ENCODE results near the gene ITPR2.
"Not testable (repeated sequence)": the region's sequence is repeated elsewhere in the genome, so short reads cannot be mapped to it uniquely, and the experiment has no call there.

The ITPR2 gene

GRCh38 chr12:26310489-26310888, 522.5 kb downstream of the ITPR2 start:
- H3K4ac ChIP-seq (ENCODE audit: low read depth, low read length); H3K4me2 ChIP-seq (ENCODE audit: low read length); H2AK5ac ChIP-seq (ENCODE audit: low read length); H2AFZ ChIP-seq (ENCODE audit: insufficient read depth, low read length, poor library complexity); H3K9ac ChIP-seq (ENCODE audit: low read length); H3K23ac ChIP-seq (ENCODE audit: low read length); H2BK12ac ChIP-seq (ENCODE audit: low read length); H2BK5ac ChIP-seq (ENCODE audit: low read depth, low read length, poor library complexity); DNase-seq; H3K9me3 ChIP-seq (ENCODE audit: insufficient read depth, low read depth, low read length); H4K8ac ChIP-seq (ENCODE audit: low read depth, low read length); H3K4me1 ChIP-seq (ENCODE audit: control insufficient read depth in 1 of 2, insufficient read depth in 2 of 2, low read length in 2 of 2); H3K27me3 ChIP-seq (ENCODE audit: insufficient read depth, low read length); H3K27ac ChIP-seq (ENCODE audit: low read depth, low read length); H4K91ac ChIP-seq (ENCODE audit: low read depth, low read length); H3K36me3 ChIP-seq (ENCODE audit: control insufficient read depth in 1 of 2, insufficient read depth in 2 of 2, low read length in 2 of 2); H3K79me2 ChIP-seq (ENCODE audit: control insufficient read depth, insufficient read depth, low read length, poor library complexity); H3K79me1 ChIP-seq (ENCODE audit: low read length); H3K18ac ChIP-seq (ENCODE audit: low read length); H3K4me3 ChIP-seq (ENCODE audit: low read depth, low read length); H4K12ac ChIP-seq (ENCODE audit: low read depth, low read length); H2BK120ac ChIP-seq (ENCODE audit: insufficient read depth, low read length, poor library complexity); H3K14ac ChIP-seq (ENCODE audit: low read length): not testable (repeated sequence)
- WGBS (ENCODE audit: extremely low coverage, insufficient coverage, insufficient read length) = no CpG with 5 or more reads among the region's 6 CpGs

GRCh38 chr12:26309634-26310033, 523.4 kb downstream of the ITPR2 start:
- H3K14ac ChIP-seq (ENCODE audit: low read length) = no peak overlapping the region
- H2AFZ ChIP-seq (ENCODE audit: insufficient read depth, low read length, poor library complexity) = no peak overlapping the region
- no peak overlapping the region for H2BK5ac ChIP-seq (ENCODE audit: low read depth, low read length, poor library complexity)
- no peak overlapping the region for H3K4me3 ChIP-seq (ENCODE audit: low read depth, low read length)
- H3K9me3 ChIP-seq (ENCODE audit: insufficient read depth, low read depth, low read length) = no peaks in the 10 kb centered on the region
- H3K79me1 ChIP-seq (ENCODE audit: low read length) = no peaks in the 10 kb centered on the region
- H3K23ac ChIP-seq (ENCODE audit: low read length) = no peak overlapping the region
- H3K79me2 ChIP-seq (ENCODE audit: control insufficient read depth, insufficient read depth, low read length, poor library complexity) = no peaks in the 10 kb centered on the region
- H4K12ac ChIP-seq (ENCODE audit: low read depth, low read length) = no peak overlapping the region
- H2BK120ac ChIP-seq (ENCODE audit: insufficient read depth, low read length, poor library complexity) = no peak overlapping the region
- no peaks in the 10 kb centered on the region for H3K36me3 ChIP-seq (ENCODE audit: control insufficient read depth in 1 of 2, insufficient read depth in 2 of 2, low read length in 2 of 2)
- H2BK12ac ChIP-seq (ENCODE audit: low read length) = no peak overlapping the region
- no peak overlapping the region for H3K9ac ChIP-seq (ENCODE audit: low read length)
- DNase-seq = no peak
- no CpG with 5 or more reads among the region's 4 CpGs for WGBS (ENCODE audit: extremely low coverage, insufficient coverage, insufficient read length)
- H3K27ac ChIP-seq (ENCODE audit: low read depth, low read length) = no peak overlapping the region
- H4K91ac ChIP-seq (ENCODE audit: low read depth, low read length) = no peak overlapping the region
- H3K4me2 ChIP-seq (ENCODE audit: low read length) = no peak overlapping the region
- no peaks in the 10 kb centered on the region for H3K4me1 ChIP-seq (ENCODE audit: control insufficient read depth in 1 of 2, insufficient read depth in 2 of 2, low read length in 2 of 2)
- H2AK5ac ChIP-seq (ENCODE audit: low read length) = no peak overlapping the region
- H3K27me3 ChIP-seq (ENCODE audit: insufficient read depth, low read length) = no peaks in the 10 kb centered on the region
- H3K18ac ChIP-seq (ENCODE audit: low read length) = no peak overlapping the region
- H4K8ac ChIP-seq (ENCODE audit: low read depth, low read length) = no peak overlapping the region
- H3K4ac ChIP-seq (ENCODE audit: low read depth, low read length) = no peak overlapping the region

- H3K9ac ChIP-seq (ENCODE audit: low read length) = no peak overlapping the region
- no peak overlapping the region for H3K27ac ChIP-seq (ENCODE audit: low read depth, low read length)
- H3K79me1 ChIP-seq (ENCODE audit: low read length) = peaks cover 5% of the 10 kb centered on the region
- no peak overlapping the region for H2AK5ac ChIP-seq (ENCODE audit: low read length)
- no peaks in the 10 kb centered on the region for H3K9me3 ChIP-seq (ENCODE audit: insufficient read depth, low read depth, low read length)
- no peak overlapping the region for H3K14ac ChIP-seq (ENCODE audit: low read length)
- H4K8ac ChIP-seq (ENCODE audit: low read depth, low read length) = no peak overlapping the region
- no peak overlapping the region for H3K4ac ChIP-seq (ENCODE audit: low read depth, low read length)
- no peak overlapping the region for H3K4me2 ChIP-seq (ENCODE audit: low read length)
- peaks cover 5 to 6% of the 10 kb centered on the region in 2 experiments for H3K4me1 ChIP-seq (ENCODE audit: control insufficient read depth in 1 of 2, insufficient read depth in 2 of 2, low read length in 2 of 2)
- H2BK5ac ChIP-seq (ENCODE audit: low read depth, low read length, poor library complexity) = no peak overlapping the region
- WGBS (ENCODE audit: extremely low coverage, insufficient coverage, insufficient read length) = no CpG with 5 or more reads among the region's 2 CpGs
- no peak overlapping the region for H3K18ac ChIP-seq (ENCODE audit: low read length)
- no peaks in the 10 kb centered on the region for H3K79me2 ChIP-seq (ENCODE audit: control insufficient read depth, insufficient read depth, low read length, poor library complexity)
- no peak overlapping the region for H2BK12ac ChIP-seq (ENCODE audit: low read length)
- no peak overlapping the region for H2AFZ ChIP-seq (ENCODE audit: insufficient read depth, low read length, poor library complexity)
- H3K4me3 ChIP-seq (ENCODE audit: low read depth, low read length) = no peak overlapping the region
- no peak overlapping the region for H4K12ac ChIP-seq (ENCODE audit: low read depth, low read length)
- no peaks in the 10 kb centered on the region for H3K27me3 ChIP-seq (ENCODE audit: insufficient read depth, low read length)
- no peaks in the 10 kb centered on the region for H3K36me3 ChIP-seq (ENCODE audit: control insufficient read depth in 1 of 2, insufficient read depth in 2 of 2, low read length in 2 of 2)
- DNase-seq = no peak
- H2BK120ac ChIP-seq (ENCODE audit: insufficient read depth, low read length, poor library complexity) = no peak overlapping the region
- H3K23ac ChIP-seq (ENCODE audit: low read length) = no peak overlapping the region
- no peak overlapping the region for H4K91ac ChIP-seq (ENCODE audit: low read depth, low read length)
These were observed 528.7 kb downstream of the ITPR2 start for GRCh38 chr12:26304273-26304672.

- Histone ChIP-seq H3K4me1 (ENCODE audit: control insufficient read depth in 1 of 2, insufficient read depth in 2 of 2, low read length in 2 of 2) (peaks cover 5 to 6% of the 10 kb centered on the region in 2 experiments), H3K18ac (ENCODE audit: low read length) (no peak overlapping the region), H2BK12ac (ENCODE audit: low read length) (no peak overlapping the region), H3K36me3 (ENCODE audit: control insufficient read depth in 1 of 2, insufficient read depth in 2 of 2, low read length in 2 of 2) (no peaks in the 10 kb centered on the region), H3K27me3 (ENCODE audit: insufficient read depth, low read length) (no peaks in the 10 kb centered on the region), H3K14ac (ENCODE audit: low read length) (no peak overlapping the region), H2AFZ (ENCODE audit: insufficient read depth, low read length, poor library complexity) (no peak overlapping the region), H4K91ac (ENCODE audit: low read depth, low read length) (no peak overlapping the region), H3K4me3 (ENCODE audit: low read depth, low read length) (no peak overlapping the region), H3K27ac (ENCODE audit: low read depth, low read length) (no peak overlapping the region), H3K79me1 (ENCODE audit: low read length) (peaks cover 5% of the 10 kb centered on the region), H3K9ac (ENCODE audit: low read length) (no peak overlapping the region), H3K9me3 (ENCODE audit: insufficient read depth, low read depth, low read length) (no peaks in the 10 kb centered on the region), H4K12ac (ENCODE audit: low read depth, low read length) (no peak overlapping the region), H3K4ac (ENCODE audit: low read depth, low read length) (no peak overlapping the region), H3K4me2 (ENCODE audit: low read length) (no peak overlapping the region), H2BK5ac (ENCODE audit: low read depth, low read length, poor library complexity) (no peak overlapping the region), H3K79me2 (ENCODE audit: control insufficient read depth, insufficient read depth, low read length, poor library complexity) (no peaks in the 10 kb centered on the region), H4K8ac (ENCODE audit: low read depth, low read length) (no peak overlapping the region), H2BK120ac (ENCODE audit: insufficient read depth, low read length, poor library complexity) (no peak overlapping the region), H2AK5ac (ENCODE audit: low read length) (no peak overlapping the region), H3K23ac (ENCODE audit: low read length) (no peak overlapping the region)
- DNase-seq = no peak
- no CpG with 5 or more reads among the region's 1 CpG for whole genome bisulfite sequencing (ENCODE audit: extremely low coverage, insufficient coverage, insufficient read length)
These were observed 529.6 kb downstream of the ITPR2 start for GRCh38 chr12:26303418-26303817.

All from trophoblast cell (in vitro differentiated cells and primary cell).